Suprapubic skin (tissue), 4 donors: ENCODE results near the gene IPO5. TPM values are rescaled to one million over a fixed set of nuclear protein-coding genes. Genes with fewer than 3 reads are reported as not detected.
"Not testable (repeated sequence)": the region's sequence is repeated elsewhere in the genome, so short reads cannot be mapped to it uniquely, and the experiment has no call there.

Source experiments
- DNase-seq, 2 donors: peaks; one replicate each; pipeline ENCODE4 v3.0.0-alpha.2; 2019; ENCODE audit warnings: low spot score in 2 of 2
- H3K27ac ChIP-seq: fragments of 200-600 bp; sonication (generic); one replicate; pipeline ENCODE4 v1.5.1; 2019
- H3K27me3 ChIP-seq: fragments of 200-600 bp; sonication (generic); one replicate; pipeline ENCODE4 v1.5.1; 2019
- H3K36me3 ChIP-seq: fragments of 200-600 bp; sonication (generic); one replicate; pipeline ENCODE4 v1.5.1; 2019
- H3K4me1 ChIP-seq: fragments of 200-600 bp; sonication (generic); one replicate; pipeline ENCODE4 v1.5.1; 2019
- H3K4me3 ChIP-seq: fragments of 200-600 bp; sonication (generic); one replicate; pipeline ENCODE4 v1.5.1; 2019; ENCODE audit warnings: mild to moderate bottlenecking
- H3K9me3 ChIP-seq: fragments of 200-600 bp; sonication (generic); one replicate; pipeline ENCODE4 v1.5.1; 2019
- EP300 ChIP-seq: sonication (generic); formaldehyde crosslinking; IDR thresholded peaks from one replicate; pipeline ENCODE4 v1.6.1; 2017; ENCODE audit warnings: antibody characterized with exemption
- POLR2A ChIP-seq, 2 donors: fragments of 450-650 bp; IDR thresholded peaks; one replicate each; pipeline ENCODE4 v1.6.1; 2017; ENCODE audit warnings: antibody characterized with exemption in 2 of 2, mild to moderate bottlenecking in 2 of 2, moderate library complexity in 2 of 2
- POLR2AphosphoS5 ChIP-seq, 3 donors: sonication (generic); formaldehyde crosslinking; IDR thresholded peaks; one replicate each; pipeline ENCODE4 v1.6.1; 2017; ENCODE audit warnings: antibody characterized with exemption in 3 of 3
- WGBS: methylation state at CpG from one replicate; pipeline ENCODE4 v1.1.5; 2018; 5-methylcytosine and 5-hydroxymethylcytosine counted together
- total RNA-seq, 4 donors: library from RNA; depleted of rRNA; stranded (reverse); fragments of >200 nt; gene quantifications; one replicate each; pipeline ENCODE4 v1.1.0, GENCODE V29; 2016
- TF ChIP-seq, protein P1 (sequence below), 2 donors: fragments of 200-600 bp in 1 of 2; fragments of 450-650 bp in 1 of 2; sonication (generic) in 1 of 2; IDR thresholded peaks; one replicate each; pipeline ENCODE4 v1.5.1; 2016 to 2019; ENCODE audit warnings: antibody characterized with exemption in 2 of 2, mild to moderate bottlenecking in 1 of 2, moderate library complexity in 1 of 2

Gene IPO5
- total RNA-seq, 4 donors from 2014 or later: 78.8 to 93.8 (median 82.4) TPM

DNA sequence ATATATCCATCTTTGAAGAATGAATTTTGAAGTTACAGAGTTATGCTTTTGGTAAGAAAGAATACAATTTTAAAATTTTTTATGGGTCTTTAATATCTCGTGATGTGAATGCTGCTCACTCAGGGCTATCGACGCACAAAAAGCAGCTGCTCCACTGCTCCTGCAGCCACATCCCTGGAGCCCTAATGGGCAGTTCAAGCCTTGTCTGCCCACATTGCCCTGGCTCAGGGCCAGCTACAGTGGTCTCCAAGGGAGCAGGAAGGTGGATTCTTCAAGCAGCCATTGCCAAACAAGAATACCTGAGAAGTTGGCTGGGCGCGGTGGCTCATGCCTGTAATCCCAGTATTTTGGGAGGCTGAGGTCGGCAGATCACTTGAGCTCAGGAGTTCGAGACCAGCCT, 85.8 kb downstream of the IPO5 start:
- H3K4me1 ChIP-seq: no peaks in the 10 kb centered on the region
- no peak for DNase-seq
- H3K4me3 ChIP-seq: no peak overlapping the region
- no peaks in the 10 kb centered on the region for H3K27me3 ChIP-seq
- no peaks in the 10 kb centered on the region for H3K36me3 ChIP-seq
- 94% methylated on average over 7 of the region's 7 CpGs for WGBS
- H3K9me3 ChIP-seq: no peaks in the 10 kb centered on the region
- TF ChIP-seq POLR2A (IDR thresholded peaks at IDR 0.05): no peak
- TF ChIP-seq, protein P1, sequence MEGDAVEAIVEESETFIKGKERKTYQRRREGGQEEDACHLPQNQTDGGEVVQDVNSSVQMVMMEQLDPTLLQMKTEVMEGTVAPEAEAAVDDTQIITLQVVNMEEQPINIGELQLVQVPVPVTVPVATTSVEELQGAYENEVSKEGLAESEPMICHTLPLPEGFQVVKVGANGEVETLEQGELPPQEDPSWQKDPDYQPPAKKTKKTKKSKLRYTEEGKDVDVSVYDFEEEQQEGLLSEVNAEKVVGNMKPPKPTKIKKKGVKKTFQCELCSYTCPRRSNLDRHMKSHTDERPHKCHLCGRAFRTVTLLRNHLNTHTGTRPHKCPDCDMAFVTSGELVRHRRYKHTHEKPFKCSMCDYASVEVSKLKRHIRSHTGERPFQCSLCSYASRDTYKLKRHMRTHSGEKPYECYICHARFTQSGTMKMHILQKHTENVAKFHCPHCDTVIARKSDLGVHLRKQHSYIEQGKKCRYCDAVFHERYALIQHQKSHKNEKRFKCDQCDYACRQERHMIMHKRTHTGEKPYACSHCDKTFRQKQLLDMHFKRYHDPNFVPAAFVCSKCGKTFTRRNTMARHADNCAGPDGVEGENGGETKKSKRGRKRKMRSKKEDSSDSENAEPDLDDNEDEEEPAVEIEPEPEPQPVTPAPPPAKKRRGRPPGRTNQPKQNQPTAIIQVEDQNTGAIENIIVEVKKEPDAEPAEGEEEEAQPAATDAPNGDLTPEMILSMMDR (IDR thresholded peaks at IDR 0.05): no peak
- no peak overlapping the region for H3K27ac ChIP-seq

DNA sequence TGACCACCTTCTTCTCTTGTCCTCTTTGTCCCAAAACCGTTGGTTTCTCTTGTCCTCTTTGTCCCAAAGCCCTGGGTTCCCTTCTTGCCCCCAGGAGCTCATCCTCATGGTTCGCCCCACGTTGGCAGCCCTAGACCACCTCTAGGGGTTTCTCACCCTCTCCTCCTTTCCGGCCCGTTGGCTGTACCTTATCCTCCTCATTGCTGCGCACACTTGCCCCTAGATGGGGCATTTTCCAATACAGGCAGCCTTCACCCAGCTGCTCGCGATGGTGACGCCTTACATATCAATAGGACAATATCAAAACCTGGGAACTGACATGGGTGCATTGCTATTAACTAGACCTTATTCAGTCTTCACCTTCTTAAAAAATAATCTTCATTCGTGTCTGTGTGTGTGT, 86.5 kb downstream of the IPO5 start:
- no peaks in the 10 kb centered on the region for H3K4me1 ChIP-seq
- DNase-seq: no peak
- WGBS: 84% methylated on average over 10 of the region's 10 CpGs
- no peak overlapping the region for H3K27ac ChIP-seq
- TF ChIP-seq POLR2AphosphoS5 (IDR thresholded peaks at IDR 0.05) (no peak), EP300 (no peak), POLR2A (IDR thresholded peaks at IDR 0.05) (no peak)
- TF ChIP-seq, protein P1 (IDR thresholded peaks at IDR 0.05): no peak
- H3K9me3 ChIP-seq: no peaks in the 10 kb centered on the region
- no peaks in the 10 kb centered on the region for H3K36me3 ChIP-seq
- H3K27me3 ChIP-seq: no peaks in the 10 kb centered on the region
- H3K4me3 ChIP-seq: no peak overlapping the region

DNA sequence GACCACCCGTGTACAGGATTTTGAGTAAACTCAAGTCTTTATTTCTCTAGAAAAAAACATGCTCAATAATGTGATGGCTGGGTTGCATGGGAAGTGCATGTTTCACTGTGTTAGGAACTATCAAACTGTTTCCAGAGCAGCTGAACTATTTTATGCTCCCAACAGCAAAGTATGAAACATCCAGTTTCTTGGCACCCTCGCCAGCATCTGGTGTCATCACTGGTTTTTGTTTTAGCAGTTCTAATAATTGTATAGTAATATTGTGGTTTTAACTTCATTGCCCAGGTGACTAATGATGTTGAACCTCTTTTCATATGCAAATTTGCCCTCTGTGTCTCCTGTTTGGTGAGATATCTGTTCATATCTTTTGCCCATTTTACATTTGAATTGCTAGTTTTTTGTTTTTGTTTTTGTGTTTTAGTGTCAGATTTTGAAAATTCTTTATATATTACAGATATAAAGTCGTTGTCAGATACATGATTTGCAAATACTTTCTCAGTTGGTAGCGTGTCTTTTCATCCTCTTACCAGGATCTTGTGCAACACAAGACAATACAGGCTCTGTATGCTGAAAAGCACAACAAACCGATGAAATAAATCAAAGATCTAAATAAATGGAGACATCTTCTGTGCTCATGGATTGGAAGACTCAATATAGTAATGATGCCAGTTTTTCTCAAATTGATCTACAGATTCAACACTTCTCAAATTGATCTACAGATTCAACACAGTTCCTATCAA, 87.8 kb downstream of the IPO5 start:
- Histone ChIP-seq H3K4me1 (no peaks in the 10 kb centered on the region), H3K27ac (no peak overlapping the region), H3K9me3 (no peaks in the 10 kb centered on the region), H3K27me3 (no peaks in the 10 kb centered on the region), H3K36me3 (no peaks in the 10 kb centered on the region), H3K4me3 (no peak overlapping the region)
- no peak for TF ChIP-seq EP300
- TF ChIP-seq POLR2AphosphoS5 (IDR thresholded peaks at IDR 0.05): no peak
- TF ChIP-seq, protein P1 (IDR thresholded peaks at IDR 0.05): no peak
- no peak for TF ChIP-seq POLR2A (IDR thresholded peaks at IDR 0.05)
- DNase-seq: no peak
- WGBS: 58% methylated on average over 5 of the region's 5 CpGs

DNA sequence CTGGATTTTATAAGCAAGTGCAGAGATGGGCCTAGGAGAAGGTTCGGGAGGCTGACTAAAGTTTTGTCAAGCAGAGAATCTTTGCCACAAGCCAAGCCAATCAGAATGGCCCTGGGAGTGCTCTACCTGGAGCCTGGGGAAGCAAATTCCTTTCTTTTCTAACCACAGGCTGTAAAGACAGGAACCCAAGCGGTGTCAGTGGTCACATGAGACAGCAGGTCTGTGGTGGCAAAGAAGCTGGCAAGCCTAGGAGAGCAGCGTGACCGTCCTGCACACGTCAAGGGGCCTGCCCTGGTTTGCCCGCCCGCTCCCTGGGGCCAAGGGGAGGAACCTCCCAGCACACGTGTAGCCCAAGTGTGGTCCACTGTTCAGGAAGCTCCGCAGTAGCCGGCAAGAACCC, 90.8 kb downstream of the IPO5 start:
- no peaks in the 10 kb centered on the region for H3K4me1 ChIP-seq
- no peak overlapping the region for H3K4me3 ChIP-seq
- TF ChIP-seq POLR2AphosphoS5 (IDR thresholded peaks at IDR 0.05) (no peak), EP300 (no peak), POLR2A (IDR thresholded peaks at IDR 0.05) (no peak)
- TF ChIP-seq, protein P1 (IDR thresholded peaks at IDR 0.05): no peak
- no peaks in the 10 kb centered on the region for H3K36me3 ChIP-seq
- H3K27me3 ChIP-seq: no peaks in the 10 kb centered on the region
- 55% methylated on average over 5 of the region's 10 CpGs for WGBS
- no peaks in the 10 kb centered on the region for H3K9me3 ChIP-seq
- no peak overlapping the region for H3K27ac ChIP-seq
- DNase-seq: no peak

DNA sequence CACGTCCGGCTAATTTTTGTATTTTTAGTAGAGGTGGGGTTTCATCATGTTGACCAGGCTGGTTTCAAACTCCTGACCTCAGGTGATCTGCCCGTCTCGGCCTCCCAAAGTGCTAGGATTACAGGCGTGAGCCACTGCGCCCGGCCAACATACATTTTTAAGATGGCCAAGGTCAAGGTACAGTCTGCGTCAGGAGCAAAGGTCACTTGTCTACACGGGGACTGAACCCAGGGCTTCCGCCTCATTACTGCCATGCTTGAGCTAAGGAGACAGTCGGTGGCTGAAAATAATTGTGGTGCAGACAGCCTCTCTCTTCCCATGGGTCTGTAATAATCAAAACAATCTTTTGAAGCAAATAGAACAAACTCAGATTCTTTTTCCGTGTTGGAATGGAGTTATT, 94.3 kb downstream of the IPO5 start:
- H3K4me3 ChIP-seq, H3K36me3 ChIP-seq, H3K4me1 ChIP-seq, DNase-seq, H3K27me3 ChIP-seq, H3K9me3 ChIP-seq, H3K27ac ChIP-seq: not testable (repeated sequence)
- WGBS: 80% methylated on average over 12 of the region's 12 CpGs

DNA sequence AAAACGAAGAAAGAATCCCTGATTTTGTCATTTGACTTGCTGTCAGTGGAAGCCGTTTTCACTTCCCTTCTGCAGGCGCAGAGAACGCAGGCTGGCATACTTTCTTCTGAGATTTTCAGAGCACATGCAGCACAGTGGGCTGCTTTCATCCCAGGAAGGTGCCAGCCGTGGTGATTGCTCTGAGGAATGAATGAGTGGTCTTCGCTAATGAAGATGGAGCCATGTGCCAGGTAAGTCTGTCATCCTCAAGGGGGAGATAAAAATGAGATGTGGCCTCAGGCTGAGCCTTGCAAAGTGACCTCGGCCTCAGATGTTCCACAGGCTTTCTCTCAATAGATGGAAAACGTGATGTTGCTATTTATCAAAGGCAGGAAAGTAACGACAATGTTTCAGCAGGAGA, 94.8 kb downstream of the IPO5 start:
- no peak for DNase-seq
- Histone ChIP-seq H3K27ac (no peak overlapping the region), H3K9me3 (no peaks in the 10 kb centered on the region), H3K36me3 (no peaks in the 10 kb centered on the region), H3K4me3 (no peak overlapping the region), H3K4me1 (no peaks in the 10 kb centered on the region), H3K27me3 (no peaks in the 10 kb centered on the region)
- TF ChIP-seq EP300 (no peak), POLR2A (IDR thresholded peaks at IDR 0.05) (no peak), POLR2AphosphoS5 (IDR thresholded peaks at IDR 0.05) (no peak)
- TF ChIP-seq, protein P1 (IDR thresholded peaks at IDR 0.05): no peak
- 54% methylated on average over 9 of the region's 9 CpGs for WGBS
